ENCODE measurements around the gene GH2. TPM values are rescaled to one million over a fixed set of nuclear protein-coding genes. Genes with fewer than 3 reads are reported as not detected.
"Not testable (repeated sequence)": the region's sequence is repeated elsewhere in the genome, so short reads cannot be mapped to it uniquely, and the experiment has no call there.

Gene GH2
- total RNA-seq, 1 donor from 2014 or later: not detected

DNA sequence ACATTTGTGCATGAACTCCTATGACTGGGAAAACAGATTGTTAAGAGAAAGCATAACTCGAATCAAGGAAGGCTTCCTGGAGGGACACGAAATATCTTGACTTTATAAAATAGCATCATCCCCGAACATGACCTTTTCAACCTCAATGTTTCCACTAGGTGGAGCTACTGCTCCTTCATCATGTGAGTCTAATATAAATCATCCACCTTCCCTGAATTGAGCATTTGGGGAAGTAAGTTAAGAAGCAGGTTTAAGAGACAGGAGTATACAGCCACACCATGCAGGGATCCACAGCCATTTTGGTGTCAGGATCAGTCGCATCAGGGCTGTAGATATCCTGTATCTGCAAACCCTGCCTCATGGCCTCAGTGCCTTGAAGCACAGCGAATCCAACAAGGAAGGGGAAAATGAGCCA lies 22.1 kb upstream of the GH2 start:
- not testable (repeated sequence) for H3K27me3 Mint-ChIP-seq (ENCODE audit: insufficient read depth, low read depth); H2AFZ ChIP-seq (replicated peaks); H3K27me3 ChIP-seq; H3F3A ChIP-seq (ENCODE audit: low read depth); H4K20me1 ChIP-seq (ENCODE audit: low read depth); H3K79me2 ChIP-seq (ENCODE audit: low read depth); H3K4me1 Mint-ChIP-seq; H3K9ac ChIP-seq; H3K4me1 ChIP-seq; H3K9me3 Mint-ChIP-seq; H3K36me3 ChIP-seq; H3K27ac ChIP-seq; H3K36me3 Mint-ChIP-seq; H3K4me3 Mint-ChIP-seq; H3K9me3 ChIP-seq (ENCODE audit: low read depth); H3K4me3 ChIP-seq; DNase-seq (ENCODE audit: low spot score); H3K4me2 ChIP-seq
- TF ChIP-seq, protein P1, sequence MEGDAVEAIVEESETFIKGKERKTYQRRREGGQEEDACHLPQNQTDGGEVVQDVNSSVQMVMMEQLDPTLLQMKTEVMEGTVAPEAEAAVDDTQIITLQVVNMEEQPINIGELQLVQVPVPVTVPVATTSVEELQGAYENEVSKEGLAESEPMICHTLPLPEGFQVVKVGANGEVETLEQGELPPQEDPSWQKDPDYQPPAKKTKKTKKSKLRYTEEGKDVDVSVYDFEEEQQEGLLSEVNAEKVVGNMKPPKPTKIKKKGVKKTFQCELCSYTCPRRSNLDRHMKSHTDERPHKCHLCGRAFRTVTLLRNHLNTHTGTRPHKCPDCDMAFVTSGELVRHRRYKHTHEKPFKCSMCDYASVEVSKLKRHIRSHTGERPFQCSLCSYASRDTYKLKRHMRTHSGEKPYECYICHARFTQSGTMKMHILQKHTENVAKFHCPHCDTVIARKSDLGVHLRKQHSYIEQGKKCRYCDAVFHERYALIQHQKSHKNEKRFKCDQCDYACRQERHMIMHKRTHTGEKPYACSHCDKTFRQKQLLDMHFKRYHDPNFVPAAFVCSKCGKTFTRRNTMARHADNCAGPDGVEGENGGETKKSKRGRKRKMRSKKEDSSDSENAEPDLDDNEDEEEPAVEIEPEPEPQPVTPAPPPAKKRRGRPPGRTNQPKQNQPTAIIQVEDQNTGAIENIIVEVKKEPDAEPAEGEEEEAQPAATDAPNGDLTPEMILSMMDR (IDR thresholded peaks at IDR 0.05): peak; percentile 62
- H3K27ac Mint-ChIP-seq: peak overlapping the region; percentile 90

DNA sequence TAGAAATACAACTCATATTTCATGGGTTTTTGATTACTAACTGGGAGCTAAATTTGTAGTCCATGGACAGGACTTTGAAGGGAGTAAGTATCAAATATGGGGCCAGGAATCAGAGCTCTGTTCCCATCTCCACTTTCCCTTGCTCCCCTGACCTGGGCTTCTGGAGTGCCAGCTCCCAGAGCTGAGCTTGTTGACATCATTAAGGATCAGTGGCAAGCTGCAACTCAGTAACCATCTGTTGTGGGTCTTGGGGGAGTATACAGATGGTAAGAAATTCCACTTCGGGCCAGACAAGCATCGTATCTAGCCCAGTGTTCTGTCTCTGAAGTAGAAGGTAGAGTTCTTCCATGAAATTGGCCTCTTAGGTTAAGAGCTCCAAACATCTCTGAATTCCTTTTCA lies 20.2 kb upstream of the GH2 start:
- not testable (repeated sequence) for H4K20me1 ChIP-seq (ENCODE audit: low read depth); H3K9me3 ChIP-seq (ENCODE audit: low read depth); H3K4me2 ChIP-seq; H3K9ac ChIP-seq; H3K36me3 Mint-ChIP-seq; H3K27ac Mint-ChIP-seq; H2AFZ ChIP-seq (replicated peaks); H3F3A ChIP-seq (ENCODE audit: low read depth); H3K36me3 ChIP-seq; H3K4me3 Mint-ChIP-seq; H3K4me1 ChIP-seq; H3K4me1 Mint-ChIP-seq; H3K79me2 ChIP-seq (ENCODE audit: low read depth); DNase-seq (ENCODE audit: low spot score); H3K4me3 ChIP-seq; H3K27ac ChIP-seq; H3K9me3 Mint-ChIP-seq; H3K27me3 Mint-ChIP-seq (ENCODE audit: insufficient read depth, low read depth); H3K27me3 ChIP-seq

DNA sequence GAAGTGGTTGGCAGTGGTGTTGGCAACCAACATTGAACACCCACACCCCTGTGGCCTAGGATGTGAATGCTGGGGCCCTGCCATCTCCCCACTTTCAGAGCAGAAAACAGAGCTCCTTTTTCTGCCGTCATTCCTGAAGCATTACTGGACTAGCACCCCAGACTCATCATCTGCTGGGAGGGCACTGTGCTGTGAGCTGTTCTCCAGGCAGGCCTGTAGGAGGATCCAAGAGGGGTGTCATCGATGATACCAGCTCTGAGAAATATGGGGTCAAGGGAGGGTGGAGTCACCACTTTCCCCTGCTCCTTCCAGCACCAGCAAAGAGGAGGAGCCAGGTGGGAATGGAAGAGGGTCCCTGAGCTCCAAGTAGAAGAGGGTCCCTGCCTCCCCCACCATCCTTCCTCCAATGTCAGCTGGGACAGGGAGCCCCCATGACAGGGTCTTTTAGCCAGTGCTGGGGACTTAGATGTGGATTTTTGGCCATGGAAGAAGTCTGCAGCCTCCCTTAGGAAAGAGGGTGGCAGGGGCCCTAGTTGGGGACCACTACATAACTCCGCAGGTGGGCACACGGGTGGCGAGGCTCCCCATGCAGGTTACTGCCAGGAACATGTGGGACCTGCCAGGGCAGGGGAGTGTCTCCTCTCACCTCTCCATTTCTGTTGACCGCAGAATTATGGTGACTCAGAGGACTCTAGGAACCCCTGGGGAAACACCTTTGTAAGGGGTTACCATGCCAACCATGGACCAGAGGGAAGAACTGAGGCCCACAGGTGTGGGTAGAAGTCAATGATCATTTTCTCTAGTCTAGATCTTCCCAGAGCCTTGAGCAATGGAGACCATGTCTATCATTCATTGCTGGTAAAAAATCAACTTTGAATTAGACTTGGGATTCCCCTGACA lies 17.4 kb upstream of the GH2 start:
- H3K9ac ChIP-seq; H3K9me3 Mint-ChIP-seq; H3K9me3 ChIP-seq (ENCODE audit: low read depth); H3F3A ChIP-seq (ENCODE audit: low read depth); H3K4me1 Mint-ChIP-seq; H3K4me3 ChIP-seq; H3K4me2 ChIP-seq; DNase-seq (ENCODE audit: low spot score); H3K79me2 ChIP-seq (ENCODE audit: low read depth); H3K27ac Mint-ChIP-seq; H3K36me3 Mint-ChIP-seq; H3K27me3 ChIP-seq; H3K36me3 ChIP-seq; H3K4me1 ChIP-seq; H4K20me1 ChIP-seq (ENCODE audit: low read depth); H3K27me3 Mint-ChIP-seq (ENCODE audit: insufficient read depth, low read depth); H2AFZ ChIP-seq (replicated peaks); H3K4me3 Mint-ChIP-seq; H3K27ac ChIP-seq: not testable (repeated sequence)

DNA sequence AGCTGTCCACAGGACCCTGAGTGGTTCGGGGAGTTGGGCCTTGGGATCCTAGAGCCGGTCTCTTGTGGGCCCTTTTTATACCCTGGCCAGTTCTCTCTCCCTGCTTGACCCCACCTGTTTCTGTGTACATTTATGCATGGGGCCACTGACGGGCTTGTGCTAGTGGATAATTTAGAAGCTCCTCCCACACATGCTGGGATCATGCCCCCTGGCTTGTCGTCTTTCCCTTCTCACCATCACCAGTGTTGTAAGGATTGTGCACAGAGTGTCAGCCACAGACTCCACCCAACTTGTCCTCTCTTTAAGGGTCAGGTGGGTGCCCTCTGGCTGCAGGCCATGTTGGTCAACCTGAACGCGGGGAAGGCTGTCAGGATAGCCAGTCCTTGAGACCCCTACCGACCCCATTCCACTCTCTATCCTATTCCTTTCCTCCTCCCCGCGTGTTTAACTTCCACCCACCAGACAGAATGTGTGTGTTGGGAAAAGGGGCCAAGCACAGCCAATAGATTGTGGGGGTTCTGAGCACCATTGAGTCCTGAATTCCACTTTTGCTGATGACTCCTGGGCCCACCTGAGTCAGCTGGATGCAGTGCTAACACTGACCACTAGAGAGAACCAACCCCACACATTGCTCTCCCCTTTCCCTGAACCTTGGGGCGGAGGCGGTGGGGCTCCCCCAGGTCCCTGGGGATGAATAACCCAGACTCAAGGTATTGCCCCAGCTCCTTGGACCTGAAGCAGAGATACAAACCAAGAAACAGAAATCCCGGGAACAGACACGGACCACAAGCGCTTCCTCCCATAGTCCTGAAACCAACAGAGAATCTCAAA lies 15.0 kb upstream of the GH2 start, which contains the start of gene CSH1:
CSH1 (minus strand) TSS at position 51 of the 831 bp plus-strand sequence. CDS start 63 bp downstream, outside the sequence.
- H3K4me3 ChIP-seq; H3K27me3 ChIP-seq; H3F3A ChIP-seq (ENCODE audit: low read depth); H3K4me2 ChIP-seq; H3K4me1 ChIP-seq; H3K27ac Mint-ChIP-seq; H3K4me3 Mint-ChIP-seq; H4K20me1 ChIP-seq (ENCODE audit: low read depth); DNase-seq (ENCODE audit: low spot score); H3K27me3 Mint-ChIP-seq (ENCODE audit: insufficient read depth, low read depth); H3K9ac ChIP-seq; H3K27ac ChIP-seq; H2AFZ ChIP-seq (replicated peaks); H3K36me3 Mint-ChIP-seq; H3K4me1 Mint-ChIP-seq; H3K9me3 ChIP-seq (ENCODE audit: low read depth); H3K9me3 Mint-ChIP-seq; H3K36me3 ChIP-seq; H3K79me2 ChIP-seq (ENCODE audit: low read depth): not testable (repeated sequence)

DNA sequence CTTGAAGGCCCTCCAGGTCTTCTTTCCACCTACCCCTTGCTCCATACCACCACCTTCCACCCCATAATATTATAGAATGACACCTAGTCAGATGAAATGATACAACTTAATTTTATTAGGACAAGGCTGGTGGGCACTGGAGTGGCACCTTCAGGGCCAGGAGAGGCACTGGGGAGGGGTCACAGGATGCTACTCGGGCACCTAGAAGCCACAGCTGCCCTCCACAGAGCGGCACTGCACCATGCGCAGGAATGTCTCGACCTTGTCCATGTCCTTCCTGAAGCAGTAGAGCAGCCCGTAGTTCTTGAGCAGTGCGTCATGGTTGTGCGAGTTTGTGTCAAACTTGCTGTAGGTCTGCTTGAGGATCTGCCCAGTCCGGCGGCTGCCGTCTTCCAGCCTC lies 13.1 kb upstream of the GH2 start:
- H3K4me1 Mint-ChIP-seq; H3K36me3 ChIP-seq; H3K4me1 ChIP-seq; H2AFZ ChIP-seq (replicated peaks); DNase-seq (ENCODE audit: low spot score); H3F3A ChIP-seq (ENCODE audit: low read depth); H3K27me3 ChIP-seq; H3K27ac Mint-ChIP-seq; H3K4me3 ChIP-seq; H3K79me2 ChIP-seq (ENCODE audit: low read depth); H3K9ac ChIP-seq; H3K4me3 Mint-ChIP-seq; H3K9me3 Mint-ChIP-seq; H3K4me2 ChIP-seq; H3K36me3 Mint-ChIP-seq; H3K27ac ChIP-seq; H3K27me3 Mint-ChIP-seq (ENCODE audit: insufficient read depth, low read depth); H3K9me3 ChIP-seq (ENCODE audit: low read depth); H4K20me1 ChIP-seq (ENCODE audit: low read depth): not testable (repeated sequence)

DNA sequence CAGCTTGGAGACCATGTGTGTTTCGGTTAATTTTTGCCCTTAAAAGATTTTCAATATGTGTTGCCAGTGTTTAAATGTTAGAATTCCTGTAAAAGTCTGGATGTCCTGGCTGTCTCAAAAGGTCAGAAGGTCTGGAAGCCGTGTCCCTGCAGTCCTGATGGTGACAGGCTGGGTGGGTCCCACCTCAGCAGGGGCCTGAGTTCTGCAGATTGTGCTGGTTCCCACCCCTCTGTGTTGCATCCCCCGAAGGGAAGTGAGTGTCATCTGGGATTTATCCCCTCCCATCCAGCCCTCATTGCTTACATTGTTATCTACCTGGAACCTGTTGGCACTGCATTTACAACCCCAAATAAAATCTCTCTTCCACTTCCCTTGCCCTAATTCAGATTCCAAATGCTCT lies 12.3 kb upstream of the GH2 start:
- not testable (repeated sequence) for H3K9me3 ChIP-seq (ENCODE audit: low read depth); H3K36me3 ChIP-seq; H2AFZ ChIP-seq (replicated peaks); H3K27me3 ChIP-seq; H3K4me3 ChIP-seq; H3K4me3 Mint-ChIP-seq; H3K9ac ChIP-seq; H3K27ac Mint-ChIP-seq; H3K4me1 Mint-ChIP-seq; H3F3A ChIP-seq (ENCODE audit: low read depth); H4K20me1 ChIP-seq (ENCODE audit: low read depth); H3K9me3 Mint-ChIP-seq; H3K4me2 ChIP-seq; H3K27me3 Mint-ChIP-seq (ENCODE audit: insufficient read depth, low read depth); H3K79me2 ChIP-seq (ENCODE audit: low read depth); H3K27ac ChIP-seq; H3K36me3 Mint-ChIP-seq; DNase-seq (ENCODE audit: low spot score); H3K4me1 ChIP-seq
